Natural killer cell (primary cell): ENCODE results near the gene OCEL1. TPM values are rescaled to one million over a fixed set of nuclear protein-coding genes. Genes with fewer than 3 reads are reported as not detected.

ENCODE experiments used
- ATAC-seq, 3 donors: fragments of 150-1000 bp in 2 of 3; fragments of 200-7000 bp in 1 of 3; cut with Tn5 transposase; 1 replicate in 1 of 3; 2 replicates in 2 of 3; pipeline ENCODE4 v1.10.0; 2021; ENCODE audit warnings: mild to moderate bottlenecking in 2 of 3, moderate library complexity in 2 of 3
- DNase-seq, 2 donors: peaks; one replicate each; pipeline versions ENCODE4 v3.0.0 to v3.0.0-alpha.2; 2013 to 2021; ENCODE audit warnings: mixed read lengths in 1 of 2
- H3K27ac ChIP-seq: one replicate; pipeline ENCODE4 v1.5.1; 2013; ENCODE audit warnings: mild to moderate bottlenecking, low read length
- H3K27me3 ChIP-seq: one replicate; pipeline ENCODE4 v1.6.1; 2013; ENCODE audit warnings: low read length; ENCODE audit not compliant: control insufficient read depth, insufficient read depth
- H3K36me3 ChIP-seq: one replicate; pipeline ENCODE4 v1.6.1; 2013; ENCODE audit warnings: low read length; ENCODE audit not compliant: control insufficient read depth, insufficient read depth
- H3K4me1 ChIP-seq: one replicate; pipeline ENCODE4 v1.6.1; 2013; ENCODE audit warnings: low read length; ENCODE audit not compliant: control insufficient read depth, insufficient read depth
- H3K4me3 ChIP-seq: one replicate; pipeline ENCODE4 v1.5.1; 2013; ENCODE audit warnings: low read length
- H3K9me3 ChIP-seq: one replicate; pipeline ENCODE4 v1.6.1; 2013; ENCODE audit warnings: low read length; ENCODE audit not compliant: control insufficient read depth, insufficient read depth
- H3K27ac Mint-ChIP-seq, 2 donors: one replicate each; pipeline ENCODE4 v1.8.0; 2022; ENCODE audit warnings: mild to moderate bottlenecking in 2 of 2, mixed read lengths in 2 of 2, moderate library complexity in 1 of 2
- H3K27me3 Mint-ChIP-seq, 2 donors: one replicate each; pipeline ENCODE4 v1.8.0; 2022; ENCODE audit warnings: low read depth in 2 of 2, mixed read lengths in 2 of 2
- H3K36me3 Mint-ChIP-seq: one replicate; pipeline ENCODE4 v1.8.0; 2022; ENCODE audit warnings: mixed read lengths
- H3K4me1 Mint-ChIP-seq, 2 donors: one replicate each; pipeline ENCODE4 v1.8.0; 2022; ENCODE audit warnings: mixed read lengths in 2 of 2
- H3K4me3 Mint-ChIP-seq: one replicate; pipeline ENCODE4 v1.8.0; 2022; ENCODE audit warnings: mild to moderate bottlenecking, moderate library complexity, mixed read lengths
- H3K9me3 Mint-ChIP-seq, 2 donors: one replicate each; pipeline ENCODE4 v1.8.0; 2022; ENCODE audit warnings: mixed read lengths in 2 of 2
- CTCF ChIP-seq: fragments of 200-600 bp; IDR thresholded peaks from one replicate; pipeline ENCODE4 v1.8.0; 2022; ENCODE audit warnings: antibody characterized with exemption
- WGBS: methylation state at CpG from one replicate; pipeline ENCODE4 v1.1.7; 2013; ENCODE audit warnings: missing lambda C conversion rate; ENCODE audit not compliant: insufficient coverage; 5-methylcytosine and 5-hydroxymethylcytosine counted together
- intact Hi-C: fragments of 100-400 bp; cut with micrococcal nuclease; formaldehyde crosslinking; loops from one replicate; pipeline ENCODE4 v1.14.2; 2022
- total RNA-seq, 4 donors: library from RNA; stranded (reverse); fragments of 120-200 nt in 1 of 4; gene quantifications; one replicate each; pipeline versions ENCODE4 v1.2.3 to v1.2.4, GENCODE V29; 2013 to 2022

Gene OCEL1
- total RNA-seq, 3 donors from 2014 or later (not counting 1 experiment from before 2014, with no cell fraction given): 28.1 to 39.1 (median 37.0) TPM

- peaks cover 8% of the 10 kb centered on the region for H3K36me3 ChIP-seq
- H3K9me3 ChIP-seq: no peaks in the 10 kb centered on the region
- WGBS: 78% methylated on average over 14 of the region's 14 CpGs
- H3K27ac ChIP-seq: no peak overlapping the region
- DNase-seq: no peak
- Mint-ChIP-seq H3K27me3 (no peaks in the 10 kb centered on the region), H3K36me3 (no peaks in the 10 kb centered on the region), H3K4me1 (peaks cover under 1 to 7% of the 10 kb centered on the region in 2 donors), H3K27ac (no peak overlapping the region), H3K9me3 (no peaks in the 10 kb centered on the region), H3K4me3 (no peak overlapping the region)
- H3K27me3 ChIP-seq: no peaks in the 10 kb centered on the region
- TF ChIP-seq CTCF: no peak
- no peak overlapping the region for H3K4me3 ChIP-seq
- intact Hi-C loops: no loop called here
- peaks cover 11% of the 10 kb centered on the region for H3K4me1 ChIP-seq
- ATAC-seq: no peak
Observed at GRCh38 chr19:17220207-17220758, 5.7 kb upstream of the OCEL1 start.

GRCh38 chr19:17225053-17225452 is 973 bp upstream of the OCEL1 start:
- no peaks in the 10 kb centered on the region for H3K27me3 Mint-ChIP-seq
- DNase-seq: no peak
- H3K9me3 Mint-ChIP-seq: no peaks in the 10 kb centered on the region
- no peaks in the 10 kb centered on the region for H3K36me3 Mint-ChIP-seq
- Histone ChIP-seq H3K27me3 (no peaks in the 10 kb centered on the region), H3K36me3 (no peaks in the 10 kb centered on the region), H3K4me3 (no peak overlapping the region), H3K9me3 (no peaks in the 10 kb centered on the region), H3K4me1 (peaks cover 21% of the 10 kb centered on the region), H3K27ac (no peak overlapping the region)
- intact Hi-C loops: loop anchor here (5.0 kb wide), 2 partner anchors 42 to 98 kb away; partner anchors contain the start of gene BABAM1
- H3K4me3 Mint-ChIP-seq: peak overlapping the region; percentile 52
- peak overlapping the region in 1 of 2 donors; percentile 99 for H3K27ac Mint-ChIP-seq
- no peak for ATAC-seq
- WGBS: 95% methylated on average over 8 of the region's 10 CpGs
- TF ChIP-seq CTCF: no peak
- peaks cover 8 to 11% of the 10 kb centered on the region in 2 donors for H3K4me1 Mint-ChIP-seq

GRCh38 chr19:17227798-17228367 is 1.9 kb downstream of the OCEL1 start:
- DNase-seq: no peak
- peaks cover 21% of the 10 kb centered on the region for H3K4me1 ChIP-seq
- Mint-ChIP-seq H3K27ac (no peak overlapping the region), H3K36me3 (no peaks in the 10 kb centered on the region), H3K27me3 (no peaks in the 10 kb centered on the region), H3K9me3 (no peaks in the 10 kb centered on the region), H3K4me1 (peaks cover 8 to 11% of the 10 kb centered on the region in 2 donors), H3K4me3 (no peak overlapping the region)
- TF ChIP-seq CTCF: no peak
- no peak for ATAC-seq
- H3K36me3 ChIP-seq: peaks cover 2% of the 10 kb centered on the region
- intact Hi-C loops: loop anchor here (5.0 kb wide), 2 partner anchors 39 to 101 kb away; partner anchors contain the start of gene BABAM1
- no peaks in the 10 kb centered on the region for H3K27me3 ChIP-seq
- H3K4me3 ChIP-seq: no peak overlapping the region
- H3K9me3 ChIP-seq: no peaks in the 10 kb centered on the region
- no peak overlapping the region for H3K27ac ChIP-seq
- 95% methylated on average over 13 of the region's 13 CpGs for WGBS
